K562 (cell line): Measurements from ENCODE around the gene LSM12. TPM values are rescaled to one million over a fixed set of nuclear protein-coding genes. Genes with fewer than 3 reads are reported as not detected.

ENCODE experiments used
- CBFA2T3 ChIP-seq: fragments of 450-650 bp; IDR thresholded peaks from 2 replicates; pipeline ENCODE4 v1.6.1; 2017
- CCAR2 ChIP-seq: fragments of 200-400 bp; formaldehyde crosslinking; IDR thresholded peaks from 2 replicates; pipeline ENCODE4 v1.6.1; 2017; ENCODE audit warnings: mild to moderate bottlenecking, low read depth, low read length
- CEBPB ChIP-seq: fragments of 450-650 bp; IDR thresholded peaks from 2 replicates; pipeline ENCODE4 v1.6.1; 2016; ENCODE audit warnings: missing genetic modification characterization, missing compliant biosample characterization
- CHD1 ChIP-seq: fragments of 200-600 bp; sonication (generic); IDR thresholded peaks from one replicate; pipeline ENCODE4 v1.6.1; 2012; ENCODE audit warnings: mild to moderate bottlenecking, moderate library complexity, low read length, inconsistent platforms
- CREM ChIP-seq: IDR thresholded peaks from 2 replicates; pipeline ENCODE4 v1.6.1; 2014; ENCODE audit warnings: antibody characterized with exemption, low read depth
- EP400 ChIP-seq: fragments of 450-650 bp; IDR thresholded peaks from 2 replicates; pipeline ENCODE4 v1.6.1; 2017; ENCODE audit warnings: antibody characterized with exemption, mild to moderate bottlenecking, moderate library complexity
- FOXJ2 ChIP-seq: fragments of 200-800 bp; sonication (Bioruptor generic); IDR thresholded peaks from 2 replicates; pipeline ENCODE4 v1.6.1; 2016; ENCODE audit warnings: missing genetic modification characterization, missing compliant biosample characterization
- FOXK2 ChIP-seq, 2 experiments: fragments of 450-650 bp; IDR thresholded peaks in 1 of 2; conservative IDR thresholded peaks in 1 of 2; 2 replicates each; pipeline ENCODE4 v1.6.1; 2016; ENCODE audit warnings: low read depth in 2 of 2, mild to moderate bottlenecking in 1 of 2
- GABPB2 ChIP-seq: fragments of 250-450 bp; sonication (Bioruptor Pico); conservative IDR thresholded peaks from 2 replicates; pipeline ENCODE4 v1.5.1; 2021; ENCODE audit warnings: mild to moderate bottlenecking
- GATAD2B ChIP-seq: fragments of 450-650 bp; IDR thresholded peaks from 2 replicates; pipeline ENCODE4 v1.6.1; 2017; ENCODE audit warnings: mild to moderate bottlenecking, borderline replicate concordance
- HDAC2 ChIP-seq: fragments of 450-650 bp; IDR thresholded peaks from 2 replicates; pipeline ENCODE4 v1.6.1; 2016; ENCODE audit warnings: mild to moderate bottlenecking
- KAT7 ChIP-seq: sonication (generic); formaldehyde crosslinking; IDR thresholded peaks from 2 replicates; pipeline ENCODE4 v1.8.0; 2022; ENCODE audit warnings: missing genetic modification reagents, mild to moderate bottlenecking, borderline replicate concordance
- KDM5B ChIP-seq: fragments of 200-600 bp; sonication (generic); IDR thresholded peaks from 2 replicates; pipeline ENCODE4 v1.6.1; 2012; ENCODE audit warnings: low read depth, mild to moderate bottlenecking, moderate library complexity, low read length, control low read depth, inconsistent platforms; ENCODE audit not compliant: insufficient replicate concordance
- LCOR ChIP-seq: sonication (generic); formaldehyde crosslinking; IDR thresholded peaks from 2 replicates; pipeline ENCODE4 v1.8.0; 2022; ENCODE audit warnings: mild to moderate bottlenecking, missing genetic modification reagents
- RCOR1 ChIP-seq, 2 experiments: IDR thresholded peaks; 2 replicates each; pipeline ENCODE4 v1.6.1; 2012; ENCODE audit warnings: low read depth in 2 of 2, low read length in 2 of 2, borderline replicate concordance in 1 of 2, improper control_type of control experiment in 1 of 2
- SAP30 ChIP-seq: fragments of 200-600 bp; sonication (generic); IDR thresholded peaks from 2 replicates; pipeline ENCODE4 v1.6.1; 2012; ENCODE audit warnings: borderline replicate concordance, low read depth, mild to moderate bottlenecking, moderate library complexity, low read length, control low read depth, inconsistent platforms; ENCODE audit not compliant: insufficient read depth, poor library complexity, severe bottlenecking
- ZBTB1 ChIP-seq: sonication (generic); formaldehyde crosslinking; IDR thresholded peaks from 2 replicates; pipeline ENCODE4 v1.8.1; 2023; ENCODE audit warnings: missing genetic modification reagents, low read depth, mild to moderate bottlenecking, borderline replicate concordance
- ZNF143 ChIP-seq: sonication (generic); formaldehyde crosslinking; IDR thresholded peaks from 2 replicates; pipeline ENCODE4 v1.9.0; 2022; ENCODE audit warnings: mild to moderate bottlenecking, missing genetic modification reagents
- ZNF316 ChIP-seq: fragments of 450-650 bp; IDR thresholded peaks from 2 replicates; pipeline ENCODE4 v1.6.1; 2016
- polyA plus RNA-seq, 8 experiments: library from polyadenylated mRNA; depleted of rRNA in 4 of 8; stranded (reverse) in 5 of 8; unstranded in 3 of 8; fragments of >200 nt; fragmentation: Nextera tagmentation in 2 of 8; fragmentation: Illumina TruSeq in 1 of 8; extraction: Ambion mirVana in 2 of 8; extraction: Trizol in 1 of 8; gene quantifications; 2 replicates each; pipeline versions ENCODE4 v1.2.1 to v1.2.3, GENCODE V29; 2011 to 2014; ENCODE audit warnings: inconsistent platforms in 1 of 8, missing spikeins in 1 of 8
- total RNA-seq, 7 experiments: library from RNA; depleted of rRNA in 6 of 7; stranded (reverse); fragments of >200 nt in 6 of 7; fragmentation: Illumina TruSeq in 2 of 7; extraction: Trizol in 2 of 7; gene quantifications; 2 replicates each; pipeline versions ENCODE4 v1.2.1 to v1.2.3, GENCODE V29; 2011 to 2021; ENCODE audit warnings: low replicate concordance in 1 of 7
- TF ChIP-seq, protein P1 (sequence below): fragments of 250-450 bp; sonication (Bioruptor Pico); IDR thresholded peaks from 2 replicates; pipeline ENCODE4 v1.8.0; 2022; ENCODE audit warnings: inconsistent platforms, mild to moderate bottlenecking, moderate library complexity, borderline replicate concordance
- TF ChIP-seq, protein P2 (sequence below): sonication (generic); formaldehyde crosslinking; IDR thresholded peaks from 2 replicates; pipeline ENCODE4 v1.8.0; 2022; ENCODE audit warnings: mild to moderate bottlenecking, missing genetic modification reagents
- TF ChIP-seq, protein P3 (sequence below), 2 experiments: IDR thresholded peaks; 2 replicates each; pipeline ENCODE4 v1.6.1; 2011; ENCODE audit warnings: borderline replicate concordance in 1 of 2, control low read depth in 1 of 2, low read depth in 1 of 2, low read length in 1 of 2, mild to moderate bottlenecking in 1 of 2, mixed read lengths in 1 of 2, moderate library complexity in 1 of 2; ENCODE audit not compliant: insufficient read depth in 1 of 2, insufficient read length in 1 of 2, poor library complexity in 1 of 2, severe bottlenecking in 1 of 2; ENCODE audit errors: extremely low read depth in 1 of 2

Gene LSM12
- total and polyA plus RNA-seq, 9 of the 15 experiments (the other 6 are each of a cell fraction or from before 2014, with no cell fraction given) = 53.0 to 258 (median 89.3) TPM

DNA sequence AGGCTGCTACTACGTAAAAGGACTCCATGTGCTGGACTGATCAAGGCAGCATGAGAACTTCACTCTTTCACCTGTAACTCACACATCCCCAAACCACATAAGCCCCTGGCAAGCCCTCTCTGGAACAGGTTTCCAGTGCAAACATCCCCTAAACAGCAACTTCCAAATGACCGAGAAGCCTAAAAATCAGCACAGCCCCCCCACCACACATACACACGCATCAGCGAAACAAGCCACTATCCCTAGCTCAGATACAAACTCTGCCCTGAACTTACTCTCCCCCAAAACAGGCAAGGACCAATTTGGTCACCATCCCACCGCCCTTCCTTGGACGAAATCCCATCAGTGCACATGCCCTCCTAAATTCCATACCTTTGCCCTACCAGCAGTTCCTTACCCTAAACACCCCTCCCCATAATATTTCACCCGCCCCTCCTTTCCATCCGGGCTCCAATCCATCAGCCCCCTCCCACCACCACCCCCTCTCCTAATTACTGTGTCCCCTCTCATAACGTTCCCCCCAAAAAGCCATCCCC is 735 bp downstream of the LSM12 start (continued):
- TF ChIP-seq SAP30 = peak; percentile 28
- TF ChIP-seq ZNF143 (CRISPR knock-in tag) = no peak
- TF ChIP-seq RCOR1 (IDR thresholded peaks at IDR 0.05; ENCODE audit: borderline replicate concordance in 1 of 2, low read depth in 2 of 2, low read length in 2 of 2) = no peak
- no peak for TF ChIP-seq CBFA2T3
- TF ChIP-seq, protein P1, sequence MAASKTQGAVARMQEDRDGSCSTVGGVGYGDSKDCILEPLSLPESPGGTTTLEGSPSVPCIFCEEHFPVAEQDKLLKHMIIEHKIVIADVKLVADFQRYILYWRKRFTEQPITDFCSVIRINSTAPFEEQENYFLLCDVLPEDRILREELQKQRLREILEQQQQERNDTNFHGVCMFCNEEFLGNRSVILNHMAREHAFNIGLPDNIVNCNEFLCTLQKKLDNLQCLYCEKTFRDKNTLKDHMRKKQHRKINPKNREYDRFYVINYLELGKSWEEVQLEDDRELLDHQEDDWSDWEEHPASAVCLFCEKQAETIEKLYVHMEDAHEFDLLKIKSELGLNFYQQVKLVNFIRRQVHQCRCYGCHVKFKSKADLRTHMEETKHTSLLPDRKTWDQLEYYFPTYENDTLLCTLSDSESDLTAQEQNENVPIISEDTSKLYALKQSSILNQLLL = no peak
- TF ChIP-seq HDAC2 = 0 out of 2 replicates have a peak, but pooled peaks have one; percentile 38
- no peak for TF ChIP-seq CEBPB (tag)
- TF ChIP-seq KAT7 (CRISPR knock-in tag) = 0 out of 2 replicates have a peak, but pooled peaks have one; percentile 75
- TF ChIP-seq GABPB2 (CRISPR knock-in tag) = no peak
- TF ChIP-seq CREM = 0 out of 2 replicates have a peak, but pooled peaks have one; percentile 32
- peak; percentile 41 to 66; a peak in 2 of 4 replicates for TF ChIP-seq FOXK2 (conservative IDR thresholded peaks at IDR 0.05 in 1 of 2, IDR thresholded peaks at IDR 0.05 in 1 of 2; ENCODE audit: low read depth in 2 of 2)
- no peak for TF ChIP-seq CCAR2
- no peak for TF ChIP-seq GATAD2B
- 0 out of 2 replicates have a peak, but pooled peaks have one; percentile 26 for TF ChIP-seq ZNF316
- TF ChIP-seq, protein P2, sequence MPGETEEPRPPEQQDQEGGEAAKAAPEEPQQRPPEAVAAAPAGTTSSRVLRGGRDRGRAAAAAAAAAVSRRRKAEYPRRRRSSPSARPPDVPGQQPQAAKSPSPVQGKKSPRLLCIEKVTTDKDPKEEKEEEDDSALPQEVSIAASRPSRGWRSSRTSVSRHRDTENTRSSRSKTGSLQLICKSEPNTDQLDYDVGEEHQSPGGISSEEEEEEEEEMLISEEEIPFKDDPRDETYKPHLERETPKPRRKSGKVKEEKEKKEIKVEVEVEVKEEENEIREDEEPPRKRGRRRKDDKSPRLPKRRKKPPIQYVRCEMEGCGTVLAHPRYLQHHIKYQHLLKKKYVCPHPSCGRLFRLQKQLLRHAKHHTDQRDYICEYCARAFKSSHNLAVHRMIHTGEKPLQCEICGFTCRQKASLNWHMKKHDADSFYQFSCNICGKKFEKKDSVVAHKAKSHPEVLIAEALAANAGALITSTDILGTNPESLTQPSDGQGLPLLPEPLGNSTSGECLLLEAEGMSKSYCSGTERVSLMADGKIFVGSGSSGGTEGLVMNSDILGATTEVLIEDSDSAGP (CRISPR knock-in tag) = no peak
- TF ChIP-seq, protein P3, sequence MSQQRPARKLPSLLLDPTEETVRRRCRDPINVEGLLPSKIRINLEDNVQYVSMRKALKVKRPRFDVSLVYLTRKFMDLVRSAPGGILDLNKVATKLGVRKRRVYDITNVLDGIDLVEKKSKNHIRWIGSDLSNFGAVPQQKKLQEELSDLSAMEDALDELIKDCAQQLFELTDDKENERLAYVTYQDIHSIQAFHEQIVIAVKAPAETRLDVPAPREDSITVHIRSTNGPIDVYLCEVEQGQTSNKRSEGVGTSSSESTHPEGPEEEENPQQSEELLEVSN (IDR thresholded peaks at IDR 0.05; ENCODE audit: borderline replicate concordance in 1 of 2, extremely low read depth in 1 of 2, insufficient read depth in 1 of 2, insufficient read length in 1 of 2, low read depth in 1 of 2, low read length in 1 of 2, poor library complexity in 1 of 2, severe bottlenecking in 1 of 2) = no peak
- TF ChIP-seq KDM5B = peak; percentile 15
- no peak for TF ChIP-seq FOXJ2
- 0 out of 2 replicates have a peak, but pooled peaks have one; percentile 47 for TF ChIP-seq LCOR (CRISPR knock-in tag)
- TF ChIP-seq ZBTB1 = 0 out of 2 replicates have a peak, but pooled peaks have one; percentile 36
- TF ChIP-seq CHD1 = peak; percentile 59
- TF ChIP-seq EP400 = peak; percentile 34; the same call in 1 of the 2 replicates
